Vagina (tissue), 2 donors: ENCODE results near the gene KLHDC9. TPM values are rescaled to one million over a fixed set of nuclear protein-coding genes. Genes with fewer than 3 reads are reported as not detected.

Experiments
- DNase-seq, 2 donors: peaks; one replicate each; pipeline ENCODE4 v3.0.0-alpha.2; 2017; ENCODE audit errors: extremely low spot score in 2 of 2
- H3K27ac ChIP-seq: fragments of 200-600 bp; sonication (generic); one replicate; pipeline ENCODE4 v1.5.1; 2019
- H3K27me3 ChIP-seq: fragments of 200-600 bp; sonication (generic); one replicate; pipeline ENCODE4 v1.5.1; 2019
- H3K36me3 ChIP-seq, 2 donors: fragments of 200-600 bp; sonication (generic); one replicate each; pipeline ENCODE4 v1.5.1; 2017 to 2019
- H3K4me1 ChIP-seq: fragments of 200-600 bp; sonication (generic); one replicate; pipeline ENCODE4 v1.5.1; 2019
- H3K4me3 ChIP-seq, 2 donors: fragments of 200-600 bp; sonication (generic); 1 replicate in 1 of 2; 2 replicates in 1 of 2; pipeline ENCODE4 v1.5.1; 2016 to 2019
- H3K9me3 ChIP-seq: fragments of 200-600 bp; sonication (generic); one replicate; pipeline ENCODE4 v1.5.1; 2019
- POLR2A ChIP-seq, 2 donors: fragments of 450-650 bp; IDR thresholded peaks; one replicate each; pipeline ENCODE4 v1.6.1; 2017; ENCODE audit warnings: antibody characterized with exemption in 2 of 2, mild to moderate bottlenecking in 2 of 2, moderate library complexity in 2 of 2
- POLR2AphosphoS5 ChIP-seq, 2 donors: sonication (generic); formaldehyde crosslinking; IDR thresholded peaks; one replicate each; pipeline ENCODE4 v1.9.0; 2017; ENCODE audit warnings: antibody characterized with exemption in 2 of 2, mild to moderate bottlenecking in 2 of 2, low read depth in 1 of 2; ENCODE audit not compliant: insufficient read depth in 1 of 2
- intact Hi-C: fragments of 100-400 bp; cut with DNase I; formaldehyde crosslinking; loops from one replicate; pipeline ENCODE4 v1.15.1; 2023
- total RNA-seq: library from RNA; depleted of rRNA; stranded (reverse); fragments of >200 nt; gene quantifications from one replicate; pipeline ENCODE4 v1.2.3, GENCODE V29; 2016
- TF ChIP-seq, protein P1 (sequence below), 3 experiments: fragments of 450-650 bp in 2 of 3; fragments of 200-600 bp in 1 of 3; sonication (generic) in 1 of 3; IDR thresholded peaks; one replicate each; pipeline ENCODE4 v1.5.1; 2017 to 2019; ENCODE audit warnings: antibody characterized with exemption in 3 of 3, mild to moderate bottlenecking in 2 of 3, moderate library complexity in 2 of 3

The KLHDC9 gene
- total RNA-seq, 1 donor from 2014 or later, result 9.3 TPM

DNA sequence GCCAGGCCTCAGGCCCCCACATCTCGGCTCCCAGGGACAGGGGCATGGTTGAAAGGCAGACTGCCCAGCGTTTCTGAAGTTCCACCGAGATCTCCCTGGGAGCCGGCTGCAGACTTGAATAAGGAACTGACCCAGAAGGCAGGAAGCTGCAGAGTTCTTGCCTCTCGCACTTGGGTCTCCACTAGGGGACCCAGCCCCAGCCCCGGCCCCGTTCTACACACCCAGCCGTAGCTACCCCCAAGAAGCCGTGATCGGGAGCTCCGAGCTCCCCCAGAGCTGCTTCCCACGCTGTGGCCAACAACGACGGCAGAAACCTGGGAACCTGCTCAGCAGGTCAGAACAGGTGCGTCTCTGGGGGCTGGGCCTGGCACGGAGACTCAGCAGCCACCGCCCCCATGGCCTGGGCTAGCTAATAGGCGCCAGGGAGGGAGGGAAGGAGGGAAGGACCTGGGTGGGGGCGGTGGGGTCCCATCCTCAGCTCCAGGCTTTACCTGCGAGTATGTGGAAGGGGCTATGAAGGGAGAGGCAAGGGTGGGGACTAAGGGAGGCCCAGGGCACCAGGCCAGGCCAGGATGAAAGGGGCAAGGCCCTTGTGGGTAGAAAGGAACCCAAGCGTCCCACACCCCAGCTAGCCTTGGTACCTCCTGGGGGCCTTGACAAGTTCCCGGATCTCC is 8.8 kb upstream of the KLHDC9 start, which contains the start of gene NECTIN4:
Gene NECTIN4 (minus strand): TSS at position 308 of the 674 bp plus-strand sequence. CDS start 262 bp downstream, at position 46.
- peak; percentile 46 to 50 for TF ChIP-seq POLR2AphosphoS5 (IDR thresholded peaks at IDR 0.05; ENCODE audit: insufficient read depth in 1 of 2, low read depth in 1 of 2)
- TF ChIP-seq POLR2A (IDR thresholded peaks at IDR 0.05), result no peak
- H3K27me3 ChIP-seq, result no peaks in the 10 kb centered on the region
- peak within 1 kb of the TSS in 1 of 2 donors; percentile 41 for H3K4me3 ChIP-seq
- intact Hi-C loops, result no loop called here
- H3K36me3 ChIP-seq, result no peaks in the 10 kb centered on the region
- peak in 1 of 2 donors; percentile 96 for DNase-seq
- H3K4me1 ChIP-seq, result no peaks in the 10 kb centered on the region
- no peaks in the 10 kb centered on the region for H3K9me3 ChIP-seq
- H3K27ac ChIP-seq, result peak within 1 kb of the TSS; percentile 77

DNA sequence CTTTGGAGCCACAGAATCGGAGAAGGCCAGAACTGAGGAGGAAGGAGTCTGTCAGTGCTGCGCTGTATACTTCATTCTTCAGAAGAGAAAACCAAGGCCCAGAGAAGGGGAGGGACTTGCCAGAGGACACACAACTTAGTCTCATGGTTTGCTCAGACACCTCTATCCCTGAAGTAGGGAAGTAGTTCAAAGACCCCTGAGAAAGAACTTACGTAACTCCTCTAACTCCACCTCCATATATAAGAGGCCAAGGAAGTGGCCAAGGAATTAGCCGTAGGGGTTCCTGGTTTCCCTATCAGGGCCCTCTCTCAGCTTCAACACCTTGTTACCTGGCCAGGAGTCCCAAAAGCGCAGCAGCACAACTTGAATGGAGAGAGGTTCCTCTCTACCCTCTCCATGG is 8.2 kb upstream of the KLHDC9 start:
- TF ChIP-seq, protein P1, sequence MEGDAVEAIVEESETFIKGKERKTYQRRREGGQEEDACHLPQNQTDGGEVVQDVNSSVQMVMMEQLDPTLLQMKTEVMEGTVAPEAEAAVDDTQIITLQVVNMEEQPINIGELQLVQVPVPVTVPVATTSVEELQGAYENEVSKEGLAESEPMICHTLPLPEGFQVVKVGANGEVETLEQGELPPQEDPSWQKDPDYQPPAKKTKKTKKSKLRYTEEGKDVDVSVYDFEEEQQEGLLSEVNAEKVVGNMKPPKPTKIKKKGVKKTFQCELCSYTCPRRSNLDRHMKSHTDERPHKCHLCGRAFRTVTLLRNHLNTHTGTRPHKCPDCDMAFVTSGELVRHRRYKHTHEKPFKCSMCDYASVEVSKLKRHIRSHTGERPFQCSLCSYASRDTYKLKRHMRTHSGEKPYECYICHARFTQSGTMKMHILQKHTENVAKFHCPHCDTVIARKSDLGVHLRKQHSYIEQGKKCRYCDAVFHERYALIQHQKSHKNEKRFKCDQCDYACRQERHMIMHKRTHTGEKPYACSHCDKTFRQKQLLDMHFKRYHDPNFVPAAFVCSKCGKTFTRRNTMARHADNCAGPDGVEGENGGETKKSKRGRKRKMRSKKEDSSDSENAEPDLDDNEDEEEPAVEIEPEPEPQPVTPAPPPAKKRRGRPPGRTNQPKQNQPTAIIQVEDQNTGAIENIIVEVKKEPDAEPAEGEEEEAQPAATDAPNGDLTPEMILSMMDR (IDR thresholded peaks at IDR 0.05), result no peak
- TF ChIP-seq POLR2AphosphoS5 (IDR thresholded peaks at IDR 0.05; ENCODE audit: insufficient read depth in 1 of 2, low read depth in 1 of 2) (no peak), POLR2A (IDR thresholded peaks at IDR 0.05) (no peak)
- Histone ChIP-seq H3K36me3 (no peaks in the 10 kb centered on the region), H3K4me1 (no peaks in the 10 kb centered on the region), H3K27me3 (no peaks in the 10 kb centered on the region), H3K9me3 (no peaks in the 10 kb centered on the region), H3K27ac (peak overlapping the region; percentile 77), H3K4me3 (no peak overlapping the region)
- intact Hi-C loops, result loop anchor here (10.0 kb wide), 1 partner anchor 95 kb away; no protein-coding TSS in a partner anchor
- no peak for DNase-seq

DNA sequence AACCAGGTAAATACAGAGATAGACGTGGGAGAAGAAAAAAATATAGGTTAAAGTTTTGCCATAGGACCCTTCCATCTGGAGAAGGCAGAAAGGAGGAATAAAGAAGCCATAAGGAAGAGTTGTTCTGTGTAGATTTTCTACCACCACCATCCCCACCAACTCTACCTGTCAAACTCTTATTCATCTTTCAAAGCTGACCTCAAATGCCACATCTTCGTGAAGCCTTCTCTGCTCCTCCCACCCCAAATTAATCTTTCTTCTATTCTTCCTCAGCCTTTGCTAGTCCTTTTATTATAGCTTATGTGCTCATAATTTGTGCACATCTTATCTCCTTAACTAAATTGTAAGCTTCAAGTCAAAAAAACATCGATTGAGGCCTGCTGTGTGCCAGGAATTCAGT is 7.5 kb upstream of the KLHDC9 start:
- H3K27ac ChIP-seq, result no peak overlapping the region
- H3K4me1 ChIP-seq, result no peaks in the 10 kb centered on the region
- no peaks in the 10 kb centered on the region for H3K36me3 ChIP-seq
- no peaks in the 10 kb centered on the region for H3K9me3 ChIP-seq
- no peaks in the 10 kb centered on the region for H3K27me3 ChIP-seq
- H3K4me3 ChIP-seq, result no peak overlapping the region
- intact Hi-C loops, result loop anchor here (10.0 kb wide), 1 partner anchor 96 kb away; no protein-coding TSS in a partner anchor
- no peak for DNase-seq
- TF ChIP-seq POLR2A (IDR thresholded peaks at IDR 0.05) (no peak), POLR2AphosphoS5 (IDR thresholded peaks at IDR 0.05; ENCODE audit: insufficient read depth in 1 of 2, low read depth in 1 of 2) (no peak)
- TF ChIP-seq, protein P1 (IDR thresholded peaks at IDR 0.05), result no peak

DNA sequence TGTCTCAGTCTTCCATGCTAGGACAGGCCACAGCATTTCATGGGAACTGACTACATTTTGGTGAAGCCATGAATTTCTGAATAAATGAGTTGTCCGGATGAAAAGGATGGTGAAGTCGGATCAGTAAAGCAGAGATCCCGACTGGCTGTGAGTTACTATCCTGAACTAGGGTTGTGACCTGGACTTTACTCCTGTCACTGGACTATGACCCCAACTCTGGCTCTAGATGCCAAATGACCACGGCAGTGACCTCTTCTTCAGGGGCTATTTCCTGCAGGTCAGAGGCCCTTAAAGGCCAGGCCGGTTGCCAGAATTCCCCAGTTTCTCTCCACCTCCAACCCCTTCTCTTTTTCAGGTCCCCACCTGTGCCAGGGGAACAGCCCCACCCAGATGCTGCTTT is 7.1 kb upstream of the KLHDC9 start:
- H3K27ac ChIP-seq, result no peak overlapping the region
- no peaks in the 10 kb centered on the region for H3K4me1 ChIP-seq
- H3K4me3 ChIP-seq, result no peak overlapping the region
- H3K27me3 ChIP-seq, result no peaks in the 10 kb centered on the region
- no peaks in the 10 kb centered on the region for H3K9me3 ChIP-seq
- TF ChIP-seq, protein P1 (IDR thresholded peaks at IDR 0.05), result no peak
- no peak for TF ChIP-seq POLR2A (IDR thresholded peaks at IDR 0.05)
- no peak for DNase-seq
- no peaks in the 10 kb centered on the region for H3K36me3 ChIP-seq
- intact Hi-C loops, result loop anchor here (10.0 kb wide), 1 partner anchor 96 kb away; no protein-coding TSS in a partner anchor

DNA sequence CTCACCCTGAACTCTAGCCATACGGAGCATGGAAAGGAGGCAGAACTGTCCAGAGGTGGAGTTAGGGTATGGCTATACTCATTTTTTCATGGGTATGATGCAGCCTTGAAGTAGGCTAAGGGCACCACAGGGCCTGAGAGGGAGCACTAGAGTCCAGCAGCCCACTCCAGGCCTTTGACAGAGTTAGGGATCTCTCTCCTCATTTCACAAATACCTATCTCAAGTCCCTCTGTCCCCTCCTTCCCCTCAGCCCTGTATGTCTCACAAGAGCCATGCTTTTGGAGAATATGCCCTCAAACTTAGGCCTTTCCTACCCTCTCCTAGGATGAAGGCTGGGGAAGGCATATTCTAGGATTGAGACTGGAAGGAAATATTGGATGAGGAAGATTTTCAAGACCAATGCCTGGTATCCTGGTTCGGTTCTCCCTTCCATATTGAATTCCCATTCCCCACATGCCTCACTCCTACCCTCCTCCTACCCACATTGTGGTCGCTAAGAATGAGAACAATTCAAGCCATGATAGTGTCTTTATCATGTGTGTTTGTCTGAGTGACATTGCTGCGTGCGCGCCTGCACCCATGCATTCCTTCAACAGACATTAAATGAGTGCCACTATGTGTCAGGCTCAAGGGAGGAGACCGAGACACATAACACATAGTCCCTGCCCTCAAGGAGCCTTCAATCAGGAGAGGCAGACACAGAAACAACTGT is 6.2 kb upstream of the KLHDC9 start:
- Histone ChIP-seq H3K27me3 (no peaks in the 10 kb centered on the region), H3K27ac (peak overlapping the region; percentile 48), H3K36me3 (no peaks in the 10 kb centered on the region), H3K9me3 (no peaks in the 10 kb centered on the region), H3K4me1 (no peaks in the 10 kb centered on the region), H3K4me3 (no peak overlapping the region)
- intact Hi-C loops, result loop anchor here (10.0 kb wide), 1 partner anchor 97 kb away; no protein-coding TSS in a partner anchor
- no peak for TF ChIP-seq POLR2AphosphoS5 (IDR thresholded peaks at IDR 0.05; ENCODE audit: insufficient read depth in 1 of 2, low read depth in 1 of 2)
- TF ChIP-seq, protein P1 (IDR thresholded peaks at IDR 0.05), result no peak
- TF ChIP-seq POLR2A (IDR thresholded peaks at IDR 0.05), result no peak
- no peak for DNase-seq
